GM18867 (cell line): ENCODE data around the gene AP3M1.

ENCODE experiments used
- ATAC-seq: cut with Tn5 transposase; IDR thresholded peaks from one replicate; pipeline ENCODE4 v1.9.1; 2021; ENCODE audit warnings: mild to moderate bottlenecking, moderate library complexity; ENCODE audit not compliant: unreplicated experiment

Gene AP3M1

GRCh38 chr10:74120911-74121310 is 29.7 kb downstream of the AP3M1 start:
- ATAC-seq, result no peak

DNA sequence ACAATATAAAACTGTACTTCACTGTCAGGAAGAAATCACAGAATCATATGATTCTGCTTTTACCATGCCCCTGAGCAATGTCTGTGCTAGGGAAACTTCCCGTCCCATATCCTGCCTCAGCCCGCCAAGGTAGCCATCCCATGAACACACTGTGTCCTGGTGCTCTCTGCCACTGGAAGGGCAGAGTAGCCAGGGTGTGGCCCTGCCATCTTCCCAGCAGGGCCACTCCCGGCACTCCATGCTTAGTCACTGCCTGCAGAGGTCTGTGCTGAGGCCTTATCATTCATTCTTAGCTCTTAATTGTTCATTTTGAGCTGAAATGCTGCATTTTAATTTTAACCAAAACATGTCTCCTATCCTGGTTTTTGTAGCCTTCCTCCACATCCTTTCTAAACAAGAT is 31.8 kb downstream of the AP3M1 start:
- no peak for ATAC-seq

- no peak for ATAC-seq
These were observed 32.9 kb downstream of the AP3M1 start for GRCh38 chr10:74117738-74118137.

- no peak for ATAC-seq
These were observed 36.6 kb downstream of the AP3M1 start for GRCh38 chr10:74114041-74114448.

GRCh38 chr10:74113546-74113945 is 37.1 kb downstream of the AP3M1 start:
- ATAC-seq, result no peak

DNA sequence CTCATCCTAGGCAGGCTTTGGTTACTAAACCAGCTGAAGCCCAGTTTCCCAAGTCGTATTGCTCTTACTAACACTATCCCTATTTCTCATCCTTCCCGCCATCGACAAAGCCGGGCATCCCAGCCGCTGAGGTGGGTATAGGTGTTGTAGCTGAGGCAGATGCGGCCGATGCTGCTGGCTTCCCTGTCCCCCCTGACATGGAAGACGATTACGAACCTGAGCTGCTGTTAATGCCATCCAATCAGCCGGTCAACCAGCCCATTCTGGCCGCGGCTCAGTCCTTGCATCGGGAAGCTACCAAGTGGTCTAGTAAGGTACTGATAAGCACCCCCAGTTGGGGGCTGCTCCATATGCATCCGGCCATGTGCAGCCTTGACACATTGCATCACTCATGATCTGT is 38.8 kb downstream of the AP3M1 start:
- no peak for ATAC-seq

- ATAC-seq, result no peak
These were observed 40.5 kb downstream of the AP3M1 start for GRCh38 chr10:74110120-74110519.

GRCh38 chr10:74109452-74109851 is 41.2 kb downstream of the AP3M1 start:
- ATAC-seq, result no peak

DNA sequence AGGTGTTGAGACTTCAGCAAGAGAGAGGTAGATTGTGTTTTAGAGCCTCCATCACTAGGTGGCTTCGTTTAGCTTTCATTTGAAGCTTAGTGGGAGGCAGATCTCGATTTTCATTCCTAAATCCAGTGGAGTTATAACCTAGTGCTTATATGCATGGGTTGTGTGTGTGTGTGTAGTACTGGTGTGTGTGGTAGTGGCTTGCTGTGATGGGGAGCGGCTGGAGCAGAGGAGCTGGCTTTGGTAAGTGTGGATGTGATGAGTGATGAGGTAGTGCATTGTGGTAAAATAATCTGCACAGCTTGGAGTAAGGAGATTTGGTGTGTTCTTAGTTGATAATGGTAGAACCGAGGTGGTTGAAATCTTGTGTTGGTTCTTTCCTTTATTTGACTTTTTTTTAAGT is 43.2 kb downstream of the AP3M1 start:
- ATAC-seq, result no peak

- no peak for ATAC-seq
These were observed 45.6 kb downstream of the AP3M1 start for GRCh38 chr10:74104996-74105395.

DNA sequence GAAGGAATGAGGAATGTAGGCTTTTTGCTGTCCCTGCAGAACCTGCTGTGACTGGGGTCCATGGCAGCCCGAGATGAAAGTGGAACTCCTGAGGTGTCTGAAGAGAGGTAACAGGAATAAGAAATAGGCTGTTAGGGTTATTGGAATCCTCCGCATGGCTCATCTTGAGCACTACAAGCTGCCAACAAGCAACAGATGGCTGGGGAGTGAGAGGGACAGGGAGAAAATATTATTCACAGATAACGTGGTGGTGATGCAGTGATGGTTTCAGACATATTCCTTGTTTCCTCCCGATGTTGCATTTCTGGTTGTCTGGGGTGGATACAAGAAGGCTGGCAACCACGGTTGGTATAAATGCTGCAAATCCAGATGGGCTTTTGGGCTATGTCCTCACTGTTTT is 46.1 kb downstream of the AP3M1 start:
- ATAC-seq, result no peak

GRCh38 chr10:74103560-74104258 is 46.9 kb downstream of the AP3M1 start:
- no peak for ATAC-seq

DNA sequence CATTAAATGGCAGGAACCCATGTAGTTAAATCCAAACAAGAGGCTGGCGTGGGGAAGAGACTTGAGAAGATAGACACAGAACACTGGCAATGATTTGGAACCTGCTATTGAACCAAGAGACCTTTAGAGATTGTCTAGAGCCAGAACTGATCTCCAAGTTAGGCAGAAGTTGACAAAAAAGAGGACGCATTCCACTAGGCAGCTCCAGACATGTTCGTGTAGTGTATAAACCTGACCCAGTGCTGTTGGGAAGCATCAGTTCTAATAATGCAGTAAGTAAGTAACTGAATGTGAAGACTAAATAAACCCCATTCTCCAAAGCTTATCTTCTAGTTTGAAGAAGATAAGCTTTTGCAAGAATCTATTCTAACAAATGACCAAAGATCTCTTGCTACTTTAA is 50.8 kb downstream of the AP3M1 start:
- no peak for ATAC-seq

DNA sequence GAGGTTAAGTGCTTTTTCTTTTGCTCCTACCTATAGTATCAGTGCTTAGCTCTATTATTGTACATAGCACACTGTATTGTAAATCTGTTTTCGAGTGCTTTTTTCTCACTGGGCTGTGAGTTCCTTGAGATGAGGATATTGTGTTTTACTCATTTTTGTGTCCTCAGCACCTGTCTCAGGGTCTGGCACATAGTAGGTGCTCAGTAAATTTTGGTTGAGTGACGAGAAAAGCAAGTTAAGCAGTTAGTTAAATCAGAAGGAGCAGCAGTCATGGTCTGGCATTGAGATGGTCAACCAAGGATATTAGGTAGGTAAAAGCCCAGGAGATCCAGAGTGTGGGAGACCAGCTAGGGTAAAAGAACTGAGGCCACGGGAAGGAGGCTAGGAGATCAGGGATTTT is 51.2 kb downstream of the AP3M1 start:
- ATAC-seq, result no peak

DNA sequence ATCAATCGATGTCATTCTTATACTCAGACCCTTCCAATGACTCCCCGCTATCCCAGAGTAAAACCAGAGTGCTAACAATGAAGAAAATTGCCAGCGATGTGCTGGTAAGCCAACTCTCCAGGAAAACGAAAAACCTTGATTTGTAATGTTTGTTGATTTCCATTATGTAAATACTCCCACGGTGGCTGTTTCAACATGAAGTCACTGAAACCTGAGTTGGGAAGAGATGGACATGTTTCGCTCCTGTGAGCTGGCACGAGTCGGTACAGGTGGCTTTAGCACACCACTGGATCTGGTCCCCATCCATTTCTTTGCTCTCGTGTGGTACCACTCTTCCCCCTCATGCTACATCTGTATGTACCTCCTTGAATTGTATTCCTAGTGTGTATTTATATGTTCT is 52.9 kb downstream of the AP3M1 start:
- ATAC-seq, result no peak

DNA sequence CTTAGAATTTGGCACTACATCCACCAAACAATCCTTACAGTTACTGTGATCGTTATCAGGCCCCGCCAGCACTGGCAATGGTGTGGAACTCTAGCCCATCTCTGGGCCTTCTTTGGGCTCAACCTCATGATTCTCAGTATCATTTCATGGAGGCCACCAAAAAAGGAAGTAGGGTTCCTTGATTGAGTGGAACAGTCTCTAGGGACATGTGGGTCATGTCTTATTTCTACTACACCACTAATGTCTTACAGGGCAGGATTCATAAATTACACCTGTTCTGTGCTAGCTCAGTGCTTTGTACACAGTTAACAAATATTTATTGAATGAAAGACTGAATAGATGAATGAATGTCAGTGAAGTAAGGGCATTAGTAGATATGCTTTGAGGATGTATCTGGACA is 53.9 kb downstream of the AP3M1 start:
- ATAC-seq, result peak; percentile 88

DNA sequence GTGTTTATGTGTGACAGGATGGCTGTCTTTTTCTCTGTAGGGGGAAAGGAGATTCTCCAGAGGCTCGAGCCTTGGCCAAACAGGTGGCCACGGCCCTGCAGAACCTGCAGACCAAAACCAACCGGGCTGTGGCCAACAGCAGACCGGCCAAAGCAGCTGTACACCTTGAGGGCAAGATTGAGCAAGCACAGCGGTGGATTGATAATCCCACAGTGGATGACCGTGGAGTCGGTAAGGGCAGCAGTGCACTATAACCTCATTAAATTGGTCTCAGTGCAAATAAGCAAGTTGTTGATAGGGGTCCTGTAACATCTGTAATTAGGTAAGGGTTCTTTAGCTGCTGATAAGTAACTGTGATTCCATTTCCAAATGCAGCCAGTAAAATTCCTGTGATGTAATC is 56.4 kb downstream of the AP3M1 start:
- no peak for ATAC-seq

DNA sequence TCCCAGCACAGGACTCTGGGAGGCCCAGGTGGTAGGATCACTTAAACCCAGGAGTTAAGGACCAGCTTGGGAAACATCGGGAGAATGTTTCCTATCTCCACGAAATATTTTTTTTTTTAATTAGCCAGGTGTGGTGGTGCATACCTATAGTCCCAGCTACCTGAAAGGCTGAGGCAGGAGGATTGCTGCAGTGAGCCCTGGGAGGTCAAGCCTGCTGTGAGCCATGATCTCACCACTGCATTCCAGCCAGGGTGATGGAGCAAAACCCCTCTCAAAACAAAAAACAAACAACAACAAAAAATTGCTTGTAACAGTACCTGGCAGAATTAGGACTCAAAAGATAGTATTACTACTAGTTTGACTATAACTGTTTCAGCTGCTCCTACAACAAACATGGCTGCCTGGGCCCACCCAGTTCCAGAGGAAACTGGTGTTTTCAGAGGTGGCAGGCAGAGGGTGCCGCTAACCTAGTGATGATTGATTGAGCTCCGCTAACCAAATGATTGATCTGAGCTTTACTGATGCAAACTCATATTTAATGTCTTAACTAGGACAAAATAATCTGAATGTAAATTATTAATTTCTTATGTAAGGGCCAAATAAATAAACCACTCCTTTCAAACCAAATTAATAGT is 57.0 kb downstream of the AP3M1 start:
- ATAC-seq, result no peak

DNA sequence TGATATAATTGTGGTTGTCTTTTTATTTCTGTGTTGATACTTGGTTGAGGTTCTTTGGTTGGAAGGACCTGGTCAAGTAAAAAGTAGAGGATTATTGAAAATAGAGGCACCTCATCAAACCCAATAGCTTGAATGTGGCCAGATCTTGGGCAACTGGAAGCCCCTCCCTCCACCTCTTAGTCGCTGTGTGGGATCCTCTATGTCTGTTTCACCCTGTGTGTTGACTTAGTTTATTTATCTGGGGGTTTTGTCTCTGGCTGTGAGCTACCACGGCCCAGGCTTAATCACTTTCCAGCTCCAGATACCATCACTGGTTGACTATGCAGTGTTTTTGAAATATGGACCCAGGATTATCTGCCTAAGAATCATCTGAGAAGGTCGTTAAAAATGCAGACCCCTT is 58.3 kb downstream of the AP3M1 start:
- ATAC-seq, result no peak

DNA sequence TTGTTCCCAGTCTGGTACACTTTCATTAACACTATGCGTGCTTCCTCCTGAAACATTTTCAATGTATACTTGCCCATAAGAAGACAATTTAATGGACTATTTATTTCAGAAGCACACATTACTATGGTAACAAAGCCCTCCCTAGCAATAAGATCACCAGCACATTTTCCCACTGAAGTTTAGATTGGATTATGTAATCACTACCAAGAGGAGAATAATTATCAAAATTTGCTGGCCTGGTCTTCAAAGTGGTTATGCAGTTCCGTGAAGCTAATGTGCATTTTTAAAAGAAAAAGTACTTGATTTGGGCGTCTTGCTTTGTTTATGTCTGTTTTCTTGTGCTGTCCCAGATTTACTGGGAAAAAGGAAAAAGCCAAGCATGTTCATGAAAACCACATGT is 61.9 kb downstream of the AP3M1 start:
- no peak for ATAC-seq

- no peak for ATAC-seq
These were observed 64.3 kb downstream of the AP3M1 start for GRCh38 chr10:74086317-74086716.

GRCh38 chr10:74084955-74085354 is 65.7 kb downstream of the AP3M1 start:
- peak; percentile 79 for ATAC-seq

DNA sequence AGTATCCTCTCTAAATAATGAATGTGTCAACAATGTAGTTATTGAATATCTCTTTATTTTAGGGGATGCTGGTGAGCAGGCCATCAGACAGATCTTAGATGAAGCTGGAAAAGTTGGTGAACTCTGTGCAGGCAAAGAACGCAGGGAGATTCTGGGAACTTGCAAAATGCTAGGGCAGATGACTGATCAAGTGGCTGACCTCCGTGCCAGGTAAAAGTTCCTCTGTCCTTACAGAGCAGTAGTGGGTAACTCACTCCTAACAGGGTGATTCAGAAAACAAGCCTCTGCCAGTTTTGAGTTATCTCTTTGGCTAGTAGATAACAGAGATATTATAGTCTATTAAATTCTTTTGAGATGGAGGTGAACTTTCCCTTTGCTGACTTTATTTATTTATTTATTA is 67.3 kb downstream of the AP3M1 start:
- ATAC-seq, result no peak
